LHCN-M2 (cell line): Measurements from ENCODE around the gene TTC31. TPM values are rescaled to one million over a fixed set of nuclear protein-coding genes. Genes with fewer than 3 reads are reported as not detected.

Experiments
- DNase-seq: peaks from one replicate; pipeline ENCODE4 v3.0.0-alpha.2; 2012; ENCODE audit warnings: low read depth
- total RNA-seq: library from RNA; depleted of rRNA; stranded (reverse); fragments of >200 nt; gene quantifications from 2 replicates; pipeline ENCODE4 v1.2.3, GENCODE V29; 2014

The TTC31 gene
- total RNA-seq, 1 experiment from 2014 or later = 24.2 TPM

DNA sequence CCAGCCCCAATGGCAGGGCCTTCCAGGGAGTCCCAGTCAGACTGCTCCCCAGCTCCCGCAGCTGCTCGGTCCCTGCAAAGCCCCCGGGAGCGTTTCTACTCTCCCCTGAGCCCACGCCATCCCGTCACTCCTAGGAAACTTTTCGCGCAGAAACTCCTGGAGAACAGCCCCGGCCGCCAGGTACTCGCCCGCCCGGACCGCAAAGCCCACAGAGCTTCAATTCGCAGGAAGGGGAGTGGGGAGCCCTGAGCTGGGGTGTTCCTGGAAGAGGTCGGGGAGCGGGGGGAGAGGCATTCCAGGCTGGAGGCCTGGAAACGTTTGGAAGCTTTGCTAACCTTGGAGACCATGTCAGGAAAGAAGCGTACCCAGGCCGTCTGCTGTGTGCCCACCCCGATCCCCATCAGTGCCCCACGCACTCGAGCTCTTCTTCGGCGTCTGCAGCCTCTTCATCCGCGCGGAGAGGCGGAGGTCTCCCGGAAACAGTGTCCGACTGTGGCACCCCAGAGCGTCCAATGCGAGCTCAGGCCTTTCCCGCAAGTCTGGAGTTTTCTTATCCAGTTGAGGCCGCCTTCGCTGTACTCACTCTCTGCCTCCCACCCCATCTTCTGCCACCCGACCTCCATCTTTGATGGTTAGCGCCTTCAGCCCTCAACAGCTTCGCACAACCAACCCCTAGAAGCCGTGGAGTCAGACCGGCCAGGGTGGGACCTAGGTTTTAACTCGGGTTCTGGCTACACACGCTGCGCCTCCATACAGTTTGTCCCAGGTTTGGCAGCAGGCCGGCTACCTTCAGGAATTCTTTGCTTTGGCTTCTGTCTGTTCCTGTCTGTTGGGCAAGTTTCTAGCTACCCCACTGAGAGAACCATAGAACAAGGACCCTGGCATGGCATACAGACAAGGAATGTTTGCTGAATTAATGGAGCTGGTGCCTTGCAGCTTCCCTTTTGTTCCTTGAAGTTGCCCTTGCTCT is 20.9 kb downstream of the TTC31 start:
- DNase-seq = no peak

DNA sequence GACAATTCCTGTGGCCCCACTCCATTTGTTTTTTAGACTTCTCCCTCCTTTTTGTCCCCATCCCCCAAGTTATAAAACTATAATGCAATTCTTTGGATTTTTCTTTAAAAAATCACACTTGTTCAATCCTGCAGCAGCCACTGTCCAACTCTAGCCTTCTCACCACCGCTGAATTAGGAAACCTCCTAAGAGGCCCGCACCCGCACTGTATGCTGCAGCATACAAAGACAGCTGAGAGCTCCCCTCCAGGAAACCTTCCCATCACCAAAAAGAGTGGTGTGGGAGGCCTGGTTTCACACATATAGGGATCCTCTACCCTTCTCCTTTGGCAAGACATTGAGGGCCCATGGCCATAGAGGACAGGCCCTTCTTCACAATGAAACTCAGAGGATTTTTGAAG is 21.7 kb downstream of the TTC31 start:
- DNase-seq = no peak

DNA sequence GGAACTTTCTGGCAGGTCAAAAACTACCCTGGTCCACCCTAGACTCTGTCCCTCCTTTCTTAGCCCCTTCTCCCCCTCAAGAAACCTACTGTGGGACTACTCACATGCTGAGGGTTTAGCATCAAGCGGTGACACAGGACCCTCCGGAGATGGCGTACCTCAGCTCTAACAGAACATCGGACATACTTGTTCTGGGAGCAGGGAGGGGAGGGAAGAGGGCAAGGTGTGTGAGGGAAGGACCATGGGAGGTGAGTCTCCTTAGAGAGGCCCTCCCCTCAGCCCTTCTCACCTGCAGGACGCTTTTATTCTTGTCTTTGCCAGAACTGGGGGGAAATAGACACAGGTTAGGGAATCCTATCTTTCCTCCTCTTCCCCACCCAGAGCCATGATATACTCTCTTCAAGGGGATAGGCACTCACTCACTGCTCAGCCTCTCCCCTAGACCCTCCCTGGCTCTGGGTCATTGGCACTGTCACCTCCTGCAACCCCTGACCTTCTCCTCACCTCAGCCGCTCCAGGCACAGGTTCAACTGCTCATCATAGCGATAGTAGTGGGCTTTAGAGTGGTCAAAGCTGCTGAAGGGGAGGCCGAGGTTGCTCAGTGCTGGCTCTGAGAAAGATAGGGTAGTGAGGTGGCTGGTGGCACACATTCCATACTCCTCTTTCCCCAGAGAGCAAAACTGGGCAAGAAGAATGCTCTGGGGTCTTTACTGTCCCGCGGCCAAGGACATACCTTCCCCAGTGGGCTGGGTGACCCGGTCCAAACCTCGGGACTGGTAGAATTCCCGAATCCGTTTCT is 22.8 kb downstream of the TTC31 start:
- DNase-seq = no peak

DNA sequence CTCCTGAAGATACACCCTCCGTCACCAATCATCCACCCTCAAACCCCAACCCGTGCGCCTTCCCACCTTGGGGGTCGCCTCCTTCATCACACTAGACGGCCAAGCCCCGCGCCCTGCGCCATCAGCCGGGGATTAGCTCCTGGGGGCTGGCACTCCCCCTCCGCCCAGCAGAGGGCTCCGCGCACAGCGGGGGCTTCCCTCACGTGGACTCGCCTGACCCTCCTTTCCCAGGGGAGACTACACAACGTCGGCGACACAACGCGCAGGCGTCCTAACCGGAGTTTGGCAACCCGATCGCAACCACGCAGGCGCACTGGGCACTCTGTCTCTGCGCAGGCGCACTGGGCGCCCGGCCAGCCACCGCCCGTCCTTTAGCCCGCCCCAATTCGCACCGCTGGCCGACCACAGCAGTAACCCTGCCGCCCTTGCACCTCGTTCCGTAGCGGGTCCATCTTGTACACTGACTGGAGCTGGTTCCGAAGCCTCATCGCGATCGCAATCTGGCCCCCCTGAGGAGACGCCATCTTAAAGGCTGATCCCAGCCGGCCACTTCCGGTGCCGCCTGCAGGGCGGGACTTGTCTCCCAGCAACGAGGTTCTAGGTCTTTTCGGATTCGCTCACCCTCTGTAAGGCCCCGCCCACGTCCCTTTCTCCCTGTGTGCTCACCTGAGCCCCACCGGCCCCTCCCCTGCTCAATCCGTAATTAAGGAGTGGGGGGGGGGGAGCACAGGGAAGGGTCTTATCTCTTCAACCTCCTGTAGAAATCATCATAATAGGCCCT is 24.5 kb downstream of the TTC31 start, which contains the start of gene PCGF1:
TSS of gene PCGF1 (minus strand) at position 551 of the 781 bp plus-strand sequence. CDS start at position 524, 27 bp downstream.
- DNase-seq = peak; percentile 95

DNA sequence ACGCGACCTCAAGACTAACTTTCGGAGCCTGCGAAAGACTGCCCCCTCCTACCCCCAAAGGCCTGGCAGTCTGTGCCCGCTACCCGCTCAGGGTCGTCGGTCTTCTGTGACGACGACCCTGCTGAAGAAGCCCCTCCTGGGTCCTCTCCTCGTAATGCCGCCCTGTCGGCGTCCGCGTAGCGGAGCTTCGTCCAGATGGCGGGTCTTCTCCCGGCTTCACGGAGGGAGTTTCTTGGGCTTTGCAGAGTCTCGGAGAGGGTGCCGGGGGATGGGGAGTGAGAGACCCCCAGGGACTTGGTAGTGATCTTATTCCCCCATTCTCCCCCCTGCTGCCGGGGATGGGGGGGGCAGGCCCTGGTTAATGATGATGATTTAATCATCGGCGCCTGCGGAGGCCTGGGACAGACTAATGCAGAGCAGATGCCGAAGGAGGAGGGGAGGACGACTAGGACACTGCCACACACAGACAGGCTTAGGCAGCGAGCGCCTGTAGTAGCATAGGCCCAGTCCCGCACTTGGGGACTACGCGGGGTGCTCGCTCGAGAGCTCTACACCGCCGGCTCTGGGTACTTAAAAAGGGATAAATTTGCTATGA is 25.1 kb downstream of the TTC31 start:
- DNase-seq = no peak

DNA sequence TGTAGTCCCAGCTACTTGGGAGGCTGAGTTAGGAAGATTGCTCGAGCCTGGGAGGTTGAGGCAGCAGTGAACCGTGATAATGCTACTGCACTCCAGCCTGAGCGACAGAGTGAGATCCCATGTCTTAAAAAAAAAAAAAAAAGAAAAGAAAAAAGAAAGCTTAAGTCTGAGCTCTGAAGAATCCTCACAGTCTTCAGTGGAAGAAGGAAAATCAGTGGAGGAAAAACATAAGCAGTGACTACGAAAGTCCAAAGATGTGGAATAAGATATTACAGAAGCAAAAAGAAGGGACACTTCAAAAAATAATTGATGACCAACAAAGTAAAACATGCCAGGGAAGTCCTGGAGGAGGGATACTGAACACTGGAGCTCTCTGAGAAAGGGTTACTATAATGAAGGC is 27.4 kb downstream of the TTC31 start:
- no peak for DNase-seq

DNA sequence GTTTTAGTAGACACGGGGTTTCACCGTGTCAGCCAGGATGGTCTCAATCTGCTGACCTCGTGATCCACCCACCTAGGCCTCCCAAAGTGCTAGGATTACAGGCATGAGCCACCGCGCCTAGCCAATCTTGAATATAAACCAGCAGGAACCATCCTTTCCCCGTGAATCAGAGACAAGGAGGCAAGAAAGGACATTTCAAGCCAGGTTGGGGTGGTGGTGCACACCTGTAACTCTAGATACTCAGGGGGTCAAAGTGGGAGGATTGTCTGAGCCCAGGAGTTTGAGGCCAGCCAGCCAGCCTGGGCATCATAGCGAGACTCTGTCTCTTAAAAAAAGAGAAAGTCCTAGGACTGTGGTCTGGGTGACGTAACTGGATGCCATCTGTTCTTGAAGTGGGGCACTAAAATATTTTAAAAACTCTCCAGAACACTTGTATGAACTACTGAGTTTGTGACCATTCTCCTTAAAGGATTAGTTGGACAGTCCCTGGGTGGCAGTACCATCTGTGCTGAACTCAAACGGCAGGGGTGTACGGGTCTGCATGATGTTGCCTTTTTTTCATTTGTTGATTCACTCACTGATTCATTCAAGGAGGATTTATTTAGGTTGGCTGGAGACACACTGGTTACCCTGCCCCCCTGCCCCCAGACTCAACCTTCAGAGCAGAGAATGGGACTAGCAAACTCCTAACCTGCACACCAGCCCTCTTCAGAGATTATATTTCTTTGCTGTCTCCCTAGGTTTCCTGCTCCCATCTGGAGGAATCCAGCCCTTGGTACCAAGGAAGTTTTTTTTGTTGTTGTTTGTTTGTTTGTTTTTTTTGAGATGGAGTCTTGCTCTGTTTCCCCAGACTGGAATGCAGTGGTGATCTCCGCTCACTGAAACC is 28.5 kb downstream of the TTC31 start:
- peak; percentile 70 for DNase-seq

DNA sequence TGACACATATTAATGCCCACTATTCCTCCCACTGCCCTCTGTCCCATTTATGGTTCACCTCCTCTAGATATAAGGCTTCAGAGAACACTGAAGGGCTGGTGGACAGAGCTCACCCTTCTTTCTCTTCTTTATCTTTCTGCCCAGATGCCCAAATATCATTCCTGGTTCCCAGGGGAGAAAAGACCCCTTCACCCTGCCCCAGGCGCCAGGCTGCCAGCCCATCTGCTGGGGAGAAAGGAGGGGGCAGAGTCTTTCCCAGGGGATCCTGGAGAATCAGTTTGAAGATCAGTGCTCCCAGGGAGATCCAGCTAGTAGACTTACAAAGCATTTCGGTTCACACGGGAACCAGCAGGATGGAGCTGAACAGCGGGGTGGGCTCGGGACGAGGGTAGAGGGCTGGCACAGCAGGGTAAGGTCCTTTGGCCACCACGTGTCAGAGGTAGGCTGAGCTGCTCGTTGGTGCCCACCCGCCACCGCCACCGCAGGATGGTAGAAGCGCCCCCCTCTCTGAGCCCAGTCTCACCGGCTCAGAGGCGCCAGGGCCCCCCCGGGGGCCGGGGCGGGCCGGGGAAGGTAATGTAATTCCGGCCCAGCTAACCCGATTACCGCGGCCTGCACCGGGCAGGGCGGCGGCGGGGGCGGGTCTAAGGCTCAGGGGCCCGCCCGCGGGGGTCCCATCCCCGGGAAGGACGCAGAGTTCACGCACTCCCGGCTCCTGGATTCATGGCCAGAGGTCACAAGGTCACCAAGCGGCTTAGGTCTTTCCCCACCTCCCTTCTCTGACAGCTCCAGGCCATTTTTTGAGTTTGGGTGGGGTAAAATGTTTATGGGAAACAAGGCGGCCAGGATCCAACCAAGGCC is 30.1 kb downstream of the TTC31 start:
- no peak for DNase-seq

DNA sequence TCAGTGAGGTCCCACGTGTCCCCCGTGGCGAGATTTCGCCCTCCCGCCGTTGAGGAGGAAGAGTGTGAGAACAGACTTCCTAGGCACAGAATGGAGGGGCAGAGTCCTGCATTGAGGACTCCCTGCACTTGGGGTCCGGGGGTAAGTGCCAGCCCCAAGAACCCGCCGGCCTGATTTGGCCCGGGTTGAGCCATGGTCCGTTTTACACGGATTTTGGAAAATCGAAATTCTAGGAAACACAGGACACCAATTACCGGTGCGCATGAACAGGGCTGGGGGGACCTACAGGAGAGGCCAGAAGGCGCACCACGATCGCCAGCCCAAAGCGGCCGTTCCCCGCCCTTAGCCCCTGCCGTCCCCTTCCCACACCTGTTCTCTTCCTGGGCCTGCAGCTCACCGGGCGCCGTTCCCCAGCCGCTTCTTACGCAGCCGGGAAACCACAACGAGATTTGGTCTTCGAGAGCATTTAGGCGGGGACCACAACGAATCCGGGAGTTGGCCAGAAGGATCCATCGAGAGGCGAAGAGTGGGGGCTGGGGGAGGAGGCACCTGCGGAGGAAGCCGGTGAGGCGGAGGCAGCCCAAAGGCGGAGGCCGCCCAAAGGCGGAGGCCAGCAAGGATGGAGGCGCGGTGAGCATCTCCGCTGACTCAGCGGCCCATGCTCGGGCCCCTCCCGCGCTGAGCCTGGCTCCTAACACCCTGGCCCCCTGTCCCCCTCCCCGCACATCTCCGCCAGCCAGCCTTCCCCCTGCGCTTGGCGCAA is 30.9 kb downstream of the TTC31 start:
- no peak for DNase-seq

DNA sequence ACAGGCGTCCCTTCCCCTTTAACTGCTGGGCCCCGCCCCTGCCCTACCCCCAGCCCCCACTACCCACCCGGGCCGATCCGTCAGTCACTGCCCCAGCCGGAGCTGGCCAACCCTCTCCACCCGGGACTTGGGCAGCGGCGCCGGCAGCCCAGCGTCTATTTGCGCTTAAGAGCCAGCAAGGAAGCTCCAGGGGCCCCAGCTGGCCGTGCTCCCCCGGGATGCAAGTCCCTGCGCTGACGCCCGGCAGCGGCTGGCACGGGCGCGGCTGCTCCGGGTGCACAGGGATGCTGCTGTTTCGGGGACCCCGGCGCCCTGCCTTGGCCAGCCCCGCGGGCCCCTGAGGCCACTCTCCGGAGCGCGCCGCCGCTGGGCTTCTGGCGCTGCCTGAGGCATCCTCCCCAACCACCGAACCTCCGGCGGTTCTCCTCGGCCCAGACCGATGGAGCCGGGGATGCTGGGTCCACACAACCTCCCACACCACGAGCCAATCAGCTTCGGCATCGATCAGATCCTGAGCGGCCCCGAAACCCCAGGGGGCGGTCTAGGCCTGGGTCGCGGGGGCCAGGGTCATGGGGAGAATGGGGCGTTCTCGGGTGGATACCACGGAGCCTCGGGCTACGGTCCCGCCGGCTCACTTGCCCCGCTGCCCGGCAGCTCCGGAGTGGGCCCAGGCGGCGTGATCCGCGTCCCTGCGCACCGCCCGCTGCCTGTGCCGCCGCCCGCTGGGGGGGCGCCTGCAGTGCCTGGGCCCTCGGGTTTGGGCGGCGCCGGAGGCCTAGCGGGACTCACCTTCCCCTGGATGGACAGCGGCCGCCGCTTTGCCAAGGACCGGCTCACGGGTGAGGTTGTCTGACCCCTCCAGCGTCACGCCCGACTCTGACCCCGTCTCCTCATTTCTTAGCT is 31.7 kb downstream of the TTC31 start, which contains the start of gene TLX2:
TSS of gene TLX2 (plus strand) at position 83 of the 903 bp plus-strand sequence. CDS start at position 440, 357 bp downstream.
- peak; percentile 16 for DNase-seq

DNA sequence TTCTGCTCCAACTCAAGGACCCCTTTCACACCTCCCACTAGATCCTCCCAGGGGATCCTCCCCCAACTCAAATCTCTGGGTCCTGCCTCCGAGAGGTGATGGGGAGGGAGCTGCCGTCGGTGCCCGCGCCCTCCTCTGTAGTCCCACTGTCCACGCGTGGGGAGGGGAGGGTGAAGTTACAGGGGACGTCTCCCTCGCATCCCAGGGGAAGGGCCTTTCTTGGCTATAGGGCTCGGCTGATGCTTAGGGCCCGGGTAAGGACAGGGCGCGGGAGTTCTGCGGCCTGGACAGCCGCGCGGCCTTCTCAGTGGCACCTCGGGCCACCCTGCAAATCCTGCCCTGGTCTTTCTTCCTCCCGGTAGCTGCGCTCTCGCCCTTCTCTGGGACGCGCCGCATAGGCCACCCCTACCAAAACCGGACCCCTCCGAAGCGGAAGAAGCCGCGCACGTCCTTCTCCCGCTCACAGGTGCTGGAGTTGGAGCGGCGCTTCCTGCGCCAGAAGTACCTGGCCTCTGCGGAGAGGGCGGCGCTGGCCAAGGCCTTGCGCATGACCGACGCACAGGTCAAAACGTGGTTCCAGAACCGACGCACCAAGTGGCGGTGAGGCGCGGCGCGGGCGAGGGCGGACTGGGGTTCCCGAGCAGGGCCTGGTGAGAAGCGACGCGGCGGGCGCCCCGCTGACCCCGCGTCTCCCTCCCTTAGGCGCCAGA is 32.5 kb downstream of the TTC31 start:
- no peak for DNase-seq

DNA sequence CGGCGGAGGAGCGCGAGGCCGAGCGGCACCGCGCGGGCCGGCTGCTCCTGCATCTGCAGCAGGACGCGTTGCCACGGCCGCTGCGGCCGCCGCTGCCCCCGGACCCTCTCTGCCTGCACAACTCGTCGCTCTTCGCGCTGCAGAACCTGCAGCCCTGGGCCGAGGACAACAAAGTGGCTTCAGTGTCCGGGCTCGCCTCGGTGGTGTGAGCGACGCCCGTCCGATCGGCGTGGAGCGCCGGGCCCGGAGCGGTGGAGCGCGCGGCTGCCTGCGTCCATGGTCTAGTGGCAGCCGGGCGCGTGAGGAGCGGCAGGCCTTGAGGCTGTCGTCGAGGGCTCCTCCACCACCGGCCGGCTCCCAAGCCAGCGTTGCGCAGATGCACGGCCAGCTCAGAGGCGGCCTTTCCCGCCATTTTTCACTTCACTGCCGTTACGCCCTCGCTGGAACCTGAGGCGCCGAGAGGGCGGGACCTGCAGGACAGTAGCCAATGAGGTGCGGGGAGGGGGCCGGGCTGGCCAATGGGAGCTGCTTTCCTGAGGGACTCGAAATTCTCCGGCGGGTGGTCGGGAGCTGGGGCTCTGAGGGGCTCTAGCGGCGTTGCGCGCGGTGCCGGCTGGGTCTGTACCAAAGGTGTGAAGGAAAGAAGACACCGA is 33.2 kb downstream of the TTC31 start:
- DNase-seq = no peak

DNA sequence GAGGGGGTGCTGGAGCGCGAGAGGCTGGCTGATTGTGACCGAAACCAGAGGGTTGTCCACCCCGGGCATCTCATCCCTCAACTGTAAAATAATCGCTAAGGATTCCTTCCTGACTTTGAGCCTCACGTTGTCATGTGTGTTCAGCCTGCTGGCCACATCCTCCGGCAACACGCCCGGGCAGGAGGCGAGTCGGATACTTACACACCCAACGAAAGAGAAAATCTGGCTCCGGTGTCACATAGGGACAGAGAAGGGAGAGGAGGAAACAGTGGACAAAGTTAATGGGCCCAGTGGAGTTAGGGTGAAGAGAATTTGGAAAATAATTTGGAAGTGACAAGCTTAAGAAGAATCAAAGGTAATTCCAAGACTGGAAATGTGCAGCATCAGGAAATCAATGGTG is 33.8 kb downstream of the TTC31 start:
- DNase-seq = no peak

DNA sequence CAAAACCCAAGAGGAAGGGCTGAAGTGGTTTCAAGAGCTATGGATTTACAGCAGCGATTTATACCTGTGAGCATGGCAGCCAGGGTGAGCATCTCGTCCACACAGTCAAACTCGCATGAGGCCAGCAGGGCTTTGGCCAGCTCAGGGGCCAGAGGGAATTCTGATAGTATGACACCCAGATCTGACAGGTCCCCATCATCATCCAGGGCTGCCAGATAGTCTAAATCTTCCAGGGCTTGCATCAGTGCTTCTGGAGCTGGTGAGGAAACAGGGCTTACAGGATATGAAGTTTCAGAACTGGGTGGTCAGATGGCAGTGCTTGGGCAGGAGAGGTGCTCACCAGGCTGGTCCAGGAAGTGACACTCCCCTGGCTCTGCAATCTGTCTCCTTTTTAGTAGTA is 39.6 kb downstream of the TTC31 start:
- no peak for DNase-seq

DNA sequence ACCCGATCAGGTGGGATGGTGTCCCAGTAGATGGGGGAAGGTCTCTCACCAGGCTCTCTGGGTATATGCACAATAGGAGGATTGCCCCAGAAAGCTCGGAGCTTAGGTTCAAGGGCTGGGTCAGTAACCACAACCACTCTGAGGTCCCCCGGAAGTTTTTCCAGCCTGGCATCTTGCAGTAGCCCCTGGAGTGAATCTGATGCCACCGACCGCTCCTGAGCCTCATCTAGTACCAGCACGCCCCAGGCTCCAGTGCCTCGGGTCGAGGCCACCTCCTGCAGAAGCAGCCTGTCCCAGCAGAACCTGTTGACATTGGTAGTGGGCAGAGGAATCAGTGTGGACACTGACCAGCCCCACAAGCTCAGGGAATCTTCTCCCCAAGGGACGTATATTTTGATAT is 41.1 kb downstream of the TTC31 start:
- no peak for DNase-seq
